Right atrium auricular region (tissue), 2 donors: Measurements from ENCODE around the gene FABP7. TPM values are rescaled to one million over a fixed set of nuclear protein-coding genes. Genes with fewer than 3 reads are reported as not detected.

Experiments
- DNase-seq: peaks from one replicate; pipeline ENCODE4 v3.0.0-alpha.2; 2019; ENCODE audit warnings: low spot score
- H3K27ac ChIP-seq, 2 donors: fragments of 200-600 bp; sonication (generic); 1 replicate in 1 of 2; 2 replicates in 1 of 2; pipeline ENCODE4 v1.5.1; 2016 to 2019
- H3K27me3 ChIP-seq, 2 donors: fragments of 200-600 bp; sonication (generic); one replicate each; pipeline versions ENCODE4 v1.5.1 to v1.6.0; 2017 to 2019
- H3K36me3 ChIP-seq: fragments of 200-600 bp; sonication (generic); one replicate; pipeline ENCODE4 v1.5.1; 2016
- H3K4me1 ChIP-seq, 2 donors: fragments of 200-600 bp; sonication (generic); one replicate each; pipeline versions ENCODE4 v1.5.1 to v1.6.0; 2017 to 2019
- H3K4me3 ChIP-seq, 2 donors: fragments of 200-600 bp; sonication (generic); 1 replicate in 1 of 2; 2 replicates in 1 of 2; pipeline ENCODE4 v1.5.1; 2017 to 2019; ENCODE audit warnings: mild to moderate bottlenecking in 1 of 2, moderate library complexity in 1 of 2
- H3K9me3 ChIP-seq, 2 donors: fragments of 200-600 bp; sonication (generic); one replicate each; pipeline ENCODE4 v1.5.1; 2019
- CTCF ChIP-seq, 2 donors: fragments of 200-600 bp; sonication (generic); IDR thresholded peaks; one replicate each; pipeline ENCODE4 v1.5.1; 2019; ENCODE audit warnings: antibody characterized with exemption in 2 of 2
- total RNA-seq, 2 donors: library from RNA; depleted of rRNA; stranded (reverse); fragments of >200 nt; gene quantifications; one replicate each; pipeline ENCODE4 v1.1.0, GENCODE V29; 2016

The FABP7 gene
- total RNA-seq, 2 donors from 2014 or later = 0.52 TPM; not detected in 1

DNA sequence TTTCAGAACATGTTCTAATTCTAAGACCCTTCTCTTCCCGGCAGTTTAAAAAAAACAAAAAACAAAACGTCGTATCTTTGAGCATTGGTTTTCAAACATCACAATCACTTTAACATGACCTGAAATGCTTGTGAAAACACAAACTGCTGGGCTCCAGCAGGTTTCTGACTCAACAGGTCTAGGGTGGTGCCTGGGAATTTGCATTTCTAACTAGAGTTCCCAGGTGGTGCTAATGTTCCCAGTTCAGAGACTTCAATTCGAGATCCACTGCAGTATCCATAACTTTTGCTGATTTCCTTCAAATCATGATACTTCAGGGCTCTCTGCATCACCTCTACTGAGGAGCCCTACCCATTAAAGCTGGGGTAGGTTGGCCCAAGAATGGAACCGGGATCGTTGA lies 8.7 kb downstream of the FABP7 start:
- Histone ChIP-seq H3K27me3 (no peaks in the 10 kb centered on the region), H3K4me1 (peaks cover 0 to 20% of the 10 kb centered on the region in 2 donors), H3K36me3 (no peaks in the 10 kb centered on the region), H3K4me3 (no peak overlapping the region), H3K27ac (peak overlapping the region in 1 of 2 donors; percentile 95), H3K9me3 (no peaks in the 10 kb centered on the region)
- no peak for TF ChIP-seq CTCF (IDR thresholded peaks at IDR 0.05)
- no peak for DNase-seq

- no peaks in the 10 kb centered on the region for H3K36me3 ChIP-seq
- peaks cover 0 to 20% of the 10 kb centered on the region in 2 donors for H3K4me1 ChIP-seq
These were observed 9.2 kb downstream of the FABP7 start for GRCh38 chr6:122788663-122789181.

GRCh38 chr6:122789182-122790027 lies 9.9 kb downstream of the FABP7 start, which contains the start of gene SMPDL3A:
Gene SMPDL3A (plus strand): TSS chr6:122789258. CDS start chr6:122789347, 89 bp downstream.
- DNase-seq = peak; percentile 79
- H3K27me3 ChIP-seq = no peaks in the 10 kb centered on the region
- peak within 1 kb of the TSS; percentile 61 to 69 for H3K4me3 ChIP-seq
- TF ChIP-seq CTCF (IDR thresholded peaks at IDR 0.05) = peak; percentile 48 to 74
- peak within 1 kb of the TSS; percentile 93 to 95 for H3K27ac ChIP-seq
- no peaks in the 10 kb centered on the region for H3K9me3 ChIP-seq
- H3K36me3 ChIP-seq = no peaks in the 10 kb centered on the region
- peaks cover 0 to 20% of the 10 kb centered on the region in 2 donors for H3K4me1 ChIP-seq

More at GRCh38 chr6:122788663-122789181, 9.2 kb downstream of the FABP7 start:
- no peak for TF ChIP-seq CTCF (IDR thresholded peaks at IDR 0.05)
- Histone ChIP-seq H3K4me3 (peak overlapping the region; percentile 61 to 69), H3K27ac (peak overlapping the region; percentile 93 to 95), H3K9me3 (no peaks in the 10 kb centered on the region), H3K27me3 (no peaks in the 10 kb centered on the region)
- DNase-seq = no peak

DNA sequence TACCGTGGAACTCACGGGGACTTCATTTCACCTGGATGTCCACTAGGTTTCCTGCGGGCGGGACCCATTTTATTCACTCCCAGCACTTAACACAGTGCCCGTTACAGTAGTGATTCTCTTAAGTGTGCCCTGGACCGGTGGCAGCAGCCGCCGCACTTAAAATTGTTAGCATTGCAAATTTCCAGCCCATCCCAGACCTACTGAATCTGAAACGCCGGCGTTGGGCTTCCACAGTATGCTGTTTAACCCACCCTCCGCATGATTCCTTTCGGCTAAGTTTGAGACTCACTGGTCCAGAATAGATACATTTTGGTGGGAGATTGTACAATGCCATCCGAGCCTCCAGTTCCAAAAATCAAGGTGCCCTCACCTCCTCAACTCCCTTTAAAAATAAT lies 10.5 kb downstream of the FABP7 start:
- Histone ChIP-seq H3K27ac (peak overlapping the region; percentile 93 to 95), H3K9me3 (no peaks in the 10 kb centered on the region), H3K36me3 (no peaks in the 10 kb centered on the region), H3K27me3 (no peaks in the 10 kb centered on the region), H3K4me3 (peak overlapping the region; percentile 61 to 69), H3K4me1 (peaks cover 0 to 20% of the 10 kb centered on the region in 2 donors)
- TF ChIP-seq CTCF (IDR thresholded peaks at IDR 0.05) = no peak
- no peak for DNase-seq

- H3K27me3 ChIP-seq = no peaks in the 10 kb centered on the region
- peak overlapping the region; percentile 93 to 95 for H3K27ac ChIP-seq
- no peak for DNase-seq
- H3K4me3 ChIP-seq = peak overlapping the region; percentile 61 to 69
- no peaks in the 10 kb centered on the region for H3K9me3 ChIP-seq
- peaks cover 0 to 20% of the 10 kb centered on the region in 2 donors for H3K4me1 ChIP-seq
- TF ChIP-seq CTCF (IDR thresholded peaks at IDR 0.05) = no peak
- no peaks in the 10 kb centered on the region for H3K36me3 ChIP-seq
These were observed 11.2 kb downstream of the FABP7 start for GRCh38 chr6:122790423-122791309.
